ENCODE results near the gene FUBP3.

The FUBP3 gene

GRCh38 chr9:130575514-130575913 is 3.9 kb upstream of the FUBP3 start:
- no peak overlapping the region for H3K4me3 ChIP-seq (replicated peaks in 1 of 2; ENCODE audit: low read depth in 2 of 2, low read length in 2 of 2)
- TF ChIP-seq CTCF (IDR thresholded peaks at IDR 0.05; ENCODE audit: low read depth, low read length): no peak
- DNase-seq (ENCODE audit: low read depth in 2 of 2): no peak

- no peak for TF ChIP-seq CTCF (IDR thresholded peaks at IDR 0.05; ENCODE audit: low read depth, low read length)
- no peak for DNase-seq (ENCODE audit: low read depth in 2 of 2)
Measured at GRCh38 chr9:130576176-130576575, 3.2 kb upstream of the FUBP3 start.

GRCh38 chr9:130579738-130580463 is 524 bp downstream of the FUBP3 start:
- peak overlapping the region; percentile 89 to 92 for H3K4me3 ChIP-seq (replicated peaks in 1 of 2; ENCODE audit: low read depth in 2 of 2, low read length in 2 of 2)
- TF ChIP-seq CTCF (IDR thresholded peaks at IDR 0.05; ENCODE audit: low read depth, low read length): no peak
- peak; percentile 9 to 14 for DNase-seq (ENCODE audit: low read depth in 2 of 2)

More at GRCh38 chr9:130576176-130576575, 3.2 kb upstream of the FUBP3 start:
- H3K4me3 ChIP-seq (replicated peaks in 1 of 2; ENCODE audit: low read depth in 2 of 2, low read length in 2 of 2): no peak overlapping the region

GRCh38 chr9:130581766-130582165 is 2.4 kb downstream of the FUBP3 start:
- no peak for DNase-seq (ENCODE audit: low read depth in 2 of 2)
- TF ChIP-seq CTCF (IDR thresholded peaks at IDR 0.05; ENCODE audit: low read depth, low read length): no peak
- H3K4me3 ChIP-seq (replicated peaks in 1 of 2; ENCODE audit: low read depth in 2 of 2, low read length in 2 of 2): no peak overlapping the region

GRCh38 chr9:130583271-130583670 is 3.9 kb downstream of the FUBP3 start:
- no peak overlapping the region for H3K4me3 ChIP-seq (replicated peaks in 1 of 2; ENCODE audit: low read depth in 2 of 2, low read length in 2 of 2)
- no peak for DNase-seq (ENCODE audit: low read depth in 2 of 2)
- no peak for TF ChIP-seq CTCF (IDR thresholded peaks at IDR 0.05; ENCODE audit: low read depth, low read length)

GRCh38 chr9:130587921-130588320 is 8.5 kb downstream of the FUBP3 start:
- no peak for DNase-seq (ENCODE audit: low read depth in 2 of 2)
- no peak overlapping the region for H3K4me3 ChIP-seq (replicated peaks in 1 of 2; ENCODE audit: low read depth in 2 of 2, low read length in 2 of 2)
- no peak for TF ChIP-seq CTCF (IDR thresholded peaks at IDR 0.05; ENCODE audit: low read depth, low read length)

GRCh38 chr9:130588416-130588815 is 9.0 kb downstream of the FUBP3 start:
- no peak for DNase-seq (ENCODE audit: low read depth in 2 of 2)
- no peak for TF ChIP-seq CTCF (IDR thresholded peaks at IDR 0.05; ENCODE audit: low read depth, low read length)
- no peak overlapping the region for H3K4me3 ChIP-seq (replicated peaks in 1 of 2; ENCODE audit: low read depth in 2 of 2, low read length in 2 of 2)
